H7 (cell line): ENCODE results near the gene AP3S1. TPM values are rescaled to one million over a fixed set of nuclear protein-coding genes. Genes with fewer than 3 reads are reported as not detected.

Experiments
- DNase-seq: peaks from one replicate; pipeline ENCODE4 v3.0.0; 2012
- H3K27me3 ChIP-seq: 2 replicates; pipeline ENCODE4 v1.6.0; 2011; ENCODE audit warnings: mild to moderate bottlenecking, low read length; ENCODE audit not compliant: control insufficient read depth, insufficient read depth
- H3K36me3 ChIP-seq: replicated peaks from 2 replicates; pipeline ENCODE4 v1.5.1; 2011; ENCODE audit warnings: low read length; ENCODE audit not compliant: control insufficient read depth, insufficient read depth
- H3K4me3 ChIP-seq: 2 replicates; pipeline ENCODE4 v1.5.1; 2011; ENCODE audit warnings: low read depth, mild to moderate bottlenecking, control low read depth, low read length, moderate library complexity; ENCODE audit not compliant: insufficient read depth
- total RNA-seq: library from RNA; depleted of rRNA; stranded (reverse); fragments of >200 nt; shearing (Covaris generic); gene quantifications from 2 replicates; pipeline ENCODE4 v1.2.3, GENCODE V29; 2014

AP3S1 gene
- total RNA-seq, 1 experiment from 2014 or later, result 40.6 TPM

DNA sequence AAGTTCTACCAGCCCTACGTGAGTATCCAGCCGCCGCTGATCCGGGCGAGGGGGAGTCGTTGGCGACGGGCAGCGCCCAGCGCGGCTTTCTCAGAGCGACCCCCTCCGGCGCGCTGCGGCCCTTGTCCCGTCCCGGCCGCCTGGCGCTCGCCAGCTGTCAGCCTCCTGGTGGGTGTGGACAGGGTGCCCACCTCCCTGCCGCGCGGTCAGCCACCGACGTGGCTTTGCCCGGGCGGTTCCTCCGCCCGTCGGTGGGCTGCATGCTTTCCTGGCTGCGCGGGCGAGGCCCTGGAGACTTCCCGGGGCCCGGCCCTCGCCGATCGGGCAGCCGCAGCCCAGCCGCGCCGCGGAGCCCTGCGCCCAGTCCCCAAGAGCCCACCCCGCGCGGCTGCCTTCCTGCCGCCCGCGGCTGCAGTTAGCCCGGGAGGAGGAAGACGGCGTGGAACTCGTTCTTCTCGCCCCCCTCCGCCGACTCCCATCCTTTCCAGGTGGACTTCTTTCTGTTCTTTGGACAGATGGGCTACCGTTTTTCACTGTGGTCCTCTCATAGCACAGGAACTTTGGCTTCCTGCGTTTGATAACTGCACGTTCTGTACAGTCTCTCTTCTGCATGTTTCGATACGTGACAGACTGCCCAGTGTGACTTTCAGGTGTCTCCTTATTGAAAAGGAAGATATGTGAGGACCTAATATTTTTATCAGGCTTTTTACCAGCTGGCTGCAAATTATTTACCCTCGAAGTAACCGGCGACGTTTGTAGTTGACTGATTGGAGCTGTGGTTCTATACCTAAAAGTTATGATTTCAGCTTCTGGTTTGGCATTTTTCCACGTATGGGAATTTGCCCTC, 577 bp downstream of the AP3S1 start:
- no peak for DNase-seq
- Histone ChIP-seq H3K27me3 (0 out of 2 replicates have a peak, but pooled peaks cover 2% of the 10 kb centered on the region), H3K36me3 (no peaks in the 10 kb centered on the region), H3K4me3 (peak overlapping the region; percentile 81)

DNA sequence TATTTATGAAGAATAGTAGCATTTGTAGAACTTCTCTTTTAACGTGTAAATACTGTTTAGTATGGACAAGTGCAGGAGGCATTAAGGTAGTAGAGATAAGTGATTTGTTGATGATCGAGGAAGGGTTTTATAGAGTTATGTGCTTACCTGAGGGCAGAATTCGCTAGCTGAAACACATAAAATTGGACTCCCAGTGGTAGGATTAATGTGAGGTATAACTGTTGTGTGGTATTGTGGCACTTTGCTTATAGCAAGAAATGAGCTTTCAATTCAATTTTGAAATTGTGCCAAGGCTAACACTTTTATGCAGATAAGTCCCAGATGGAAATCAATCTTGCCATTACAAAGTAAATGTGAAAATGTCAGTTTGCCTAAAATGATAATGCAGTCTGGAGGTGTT, 1.2 kb downstream of the AP3S1 start:
- DNase-seq, result no peak
- Histone ChIP-seq H3K4me3 (no peak overlapping the region), H3K27me3 (0 out of 2 replicates have a peak, but pooled peaks cover 2% of the 10 kb centered on the region), H3K36me3 (no peaks in the 10 kb centered on the region)

DNA sequence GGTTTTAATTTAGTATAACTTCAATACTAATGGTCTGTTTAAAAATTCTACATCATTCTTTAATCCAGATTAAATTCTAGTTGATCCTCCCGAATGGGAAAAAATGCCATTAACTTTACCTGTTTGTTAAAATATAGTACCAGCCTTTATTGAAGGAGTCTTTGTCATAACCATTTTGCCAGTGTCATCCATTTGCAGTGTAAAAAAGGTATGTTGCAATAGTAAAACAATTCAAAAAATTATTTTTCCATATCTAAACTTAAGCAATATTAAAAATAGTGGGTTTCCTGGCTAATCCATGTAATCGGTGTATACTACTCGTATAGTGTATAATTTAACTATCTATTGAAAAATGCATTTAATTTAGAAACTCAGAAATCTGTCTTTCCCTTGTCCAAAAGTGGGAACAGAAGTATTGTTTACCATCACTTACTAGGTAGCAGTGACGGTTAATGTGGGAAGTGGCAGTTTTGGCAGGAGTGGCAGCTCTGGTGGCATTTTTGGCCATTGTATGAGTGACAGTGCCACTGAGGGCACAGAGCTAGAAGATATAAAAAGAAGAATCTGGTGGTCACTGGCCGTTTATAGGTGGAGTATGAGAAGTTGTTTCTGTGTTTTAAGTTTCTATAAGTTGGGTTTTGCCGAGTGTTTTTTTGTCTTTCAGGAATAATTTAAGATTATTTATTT, 1.9 kb downstream of the AP3S1 start:
- Histone ChIP-seq H3K4me3 (no peak overlapping the region), H3K27me3 (0 out of 2 replicates have a peak, but pooled peaks cover 2% of the 10 kb centered on the region), H3K36me3 (no peaks in the 10 kb centered on the region)
- no peak for DNase-seq

DNA sequence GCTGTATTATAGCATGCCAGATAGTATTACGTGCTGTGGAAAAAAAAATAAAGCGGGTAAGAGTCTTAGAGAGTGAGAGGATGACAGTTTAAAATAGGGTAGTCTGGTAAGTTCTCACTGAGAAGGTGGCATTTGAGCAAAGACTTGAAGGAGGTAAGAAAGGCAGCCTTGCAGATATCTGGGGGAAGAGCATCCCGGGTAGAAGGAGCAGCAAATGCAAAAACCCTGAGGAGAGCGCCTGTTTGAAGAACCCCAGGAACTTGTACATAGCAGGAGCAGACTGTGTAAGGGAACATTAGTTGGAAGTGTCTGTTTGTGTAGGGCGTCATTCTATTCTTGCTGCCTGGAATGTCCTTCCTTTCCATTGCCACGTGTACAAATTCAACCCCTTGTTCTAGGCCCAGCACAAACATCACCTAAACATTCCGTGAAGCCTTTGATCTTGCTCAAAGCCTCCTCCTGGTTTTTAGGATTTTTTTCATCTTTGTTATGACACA, 2.6 kb downstream of the AP3S1 start:
- Histone ChIP-seq H3K4me3 (no peak overlapping the region), H3K27me3 (0 out of 2 replicates have a peak, but pooled peaks cover 2% of the 10 kb centered on the region), H3K36me3 (no peaks in the 10 kb centered on the region)
- no peak for DNase-seq

DNA sequence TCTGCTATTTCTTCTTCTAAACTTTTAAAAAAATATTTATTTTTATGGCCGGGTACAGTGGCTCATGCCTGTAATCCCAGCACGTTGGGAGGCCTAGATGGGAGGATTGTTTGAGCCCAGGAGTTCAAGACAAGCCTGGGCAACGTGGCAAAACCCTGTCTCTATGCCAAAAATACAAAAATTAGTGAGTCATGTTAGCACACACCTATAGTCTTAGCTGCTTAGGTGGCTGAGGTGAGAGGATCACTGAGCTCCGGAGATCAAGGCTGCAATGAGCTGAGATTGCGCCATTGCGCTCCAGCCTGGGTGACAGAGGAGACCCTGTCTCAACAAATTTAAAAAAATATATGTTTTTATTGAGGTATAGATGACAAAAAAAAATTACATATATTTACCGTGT, 5.6 kb downstream of the AP3S1 start:
- Histone ChIP-seq H3K36me3 (no peaks in the 10 kb centered on the region), H3K27me3 (0 out of 2 replicates have a peak, but pooled peaks cover 2% of the 10 kb centered on the region), H3K4me3 (no peak overlapping the region)
- DNase-seq, result no peak

DNA sequence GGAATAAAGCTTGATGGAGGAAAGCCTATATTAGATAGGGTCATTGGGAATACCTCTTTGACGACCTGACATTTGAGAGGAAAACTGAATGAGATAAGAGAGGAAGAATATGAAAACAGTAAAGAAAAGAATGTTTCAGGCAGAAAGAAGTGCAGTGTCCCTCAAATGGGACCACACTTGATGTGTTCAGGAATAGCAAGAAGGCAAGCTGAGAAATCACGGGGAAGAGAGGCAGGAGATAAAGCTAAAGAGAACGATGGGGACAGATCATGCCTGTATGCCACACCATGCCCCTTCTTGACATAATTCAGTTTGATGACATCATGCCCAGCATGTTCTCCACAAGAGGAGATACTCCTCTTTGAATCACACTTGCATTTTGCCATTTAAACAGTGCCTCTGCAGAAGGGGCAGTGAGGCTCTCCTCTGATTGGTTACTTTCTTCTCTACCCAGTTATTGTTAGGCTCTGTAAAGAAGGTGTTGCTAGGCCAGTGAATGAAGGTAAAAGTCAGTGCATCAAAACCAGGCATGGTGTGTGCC, 7.6 kb downstream of the AP3S1 start:
- no peaks in the 10 kb centered on the region for H3K36me3 ChIP-seq
- no peak for DNase-seq
- no peaks in the 10 kb centered on the region for H3K27me3 ChIP-seq
- no peak overlapping the region for H3K4me3 ChIP-seq

DNA sequence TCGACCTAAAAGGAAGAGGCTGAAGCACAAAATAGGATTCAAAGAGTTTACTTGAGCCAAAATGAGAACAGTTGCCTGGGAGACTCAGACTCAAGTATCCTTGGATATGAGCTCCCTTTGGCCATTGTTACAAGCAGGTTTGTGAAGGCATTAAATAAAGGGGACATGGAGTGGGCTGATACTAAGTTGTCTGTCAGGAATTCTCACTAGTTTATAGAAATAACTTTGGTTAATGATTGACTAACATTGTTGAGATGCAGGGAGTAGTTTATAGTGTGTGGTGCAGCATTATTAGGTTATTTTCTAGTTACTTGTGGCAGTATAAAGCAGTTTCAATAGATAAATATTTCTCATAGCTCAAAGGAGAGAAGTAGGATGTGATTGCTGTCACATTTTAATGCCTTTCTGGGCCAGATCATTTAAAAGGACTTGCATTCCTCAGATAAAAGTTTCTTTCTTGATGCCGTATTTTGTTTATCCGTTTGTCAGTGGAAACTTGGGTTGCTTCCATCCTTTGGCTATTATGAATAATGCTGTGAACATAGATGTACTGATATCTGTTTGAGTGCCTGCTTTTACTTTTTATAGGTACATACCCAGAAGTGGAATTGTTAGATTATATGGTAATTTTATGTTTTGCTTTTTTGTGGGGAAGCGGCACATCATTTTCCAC, 9.1 kb downstream of the AP3S1 start:
- Histone ChIP-seq H3K4me3 (no peak overlapping the region), H3K27me3 (no peaks in the 10 kb centered on the region), H3K36me3 (no peaks in the 10 kb centered on the region)
- DNase-seq, result no peak

DNA sequence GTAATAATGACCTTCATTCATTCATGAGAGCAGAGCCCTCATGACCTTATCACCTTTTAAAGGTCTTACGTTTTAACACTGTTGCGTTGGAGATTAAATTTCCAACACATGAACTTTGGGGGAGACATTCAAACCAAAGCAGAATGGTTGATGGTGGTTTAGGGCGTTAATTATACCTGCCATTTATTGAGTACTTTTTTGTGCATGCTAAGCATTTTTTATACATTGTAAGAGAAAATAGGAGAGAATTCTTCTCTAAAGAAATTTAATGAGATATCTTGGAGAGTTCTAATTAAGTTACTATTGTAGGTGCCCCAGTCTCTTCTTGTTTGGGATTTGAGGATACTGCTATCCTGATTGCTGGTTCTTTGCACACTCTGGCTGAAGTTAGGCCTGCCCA, 12.4 kb downstream of the AP3S1 start:
- no peaks in the 10 kb centered on the region for H3K27me3 ChIP-seq
- no peak for DNase-seq
- no peaks in the 10 kb centered on the region for H3K36me3 ChIP-seq
- no peak overlapping the region for H3K4me3 ChIP-seq

DNA sequence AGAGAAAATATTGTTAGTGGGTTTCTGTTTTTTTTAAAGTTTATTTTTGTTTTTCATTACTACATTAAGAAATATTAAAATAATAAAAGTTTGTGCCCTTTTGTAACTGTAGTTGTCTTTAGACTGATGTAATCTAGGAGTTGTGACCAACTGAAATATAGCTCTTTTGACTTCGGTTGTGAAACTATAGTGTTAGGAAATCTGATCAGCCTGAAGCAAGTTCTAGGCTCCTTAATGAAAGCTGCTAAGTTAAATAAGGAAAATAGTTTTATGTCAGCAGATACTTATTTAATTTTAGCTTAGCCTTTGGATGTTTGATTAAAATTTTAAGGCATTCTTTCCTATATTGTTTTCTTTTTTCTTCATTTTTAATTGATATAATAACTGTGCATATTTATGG, 14.2 kb downstream of the AP3S1 start:
- no peak for DNase-seq
- no peaks in the 10 kb centered on the region for H3K36me3 ChIP-seq
- no peaks in the 10 kb centered on the region for H3K27me3 ChIP-seq
- no peak overlapping the region for H3K4me3 ChIP-seq

DNA sequence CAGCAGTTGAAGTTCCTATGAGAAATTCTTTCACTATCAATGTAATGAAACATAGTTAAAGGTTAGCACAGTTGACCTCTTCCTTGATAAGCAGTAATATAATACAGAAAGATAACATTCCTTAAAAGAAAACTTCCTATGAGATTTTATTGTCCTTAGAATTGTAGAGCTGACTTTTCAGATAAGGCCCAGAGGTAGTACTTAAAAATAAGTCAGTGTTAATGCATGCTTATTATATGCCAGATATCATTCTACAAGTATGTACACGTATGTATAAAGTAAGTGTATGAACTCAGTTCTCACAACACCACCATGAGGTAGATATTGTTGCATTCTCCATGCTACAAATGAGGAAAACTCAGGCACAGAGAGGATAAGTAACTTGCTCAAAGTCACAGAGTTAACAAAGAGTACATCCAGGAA, 15.3 kb downstream of the AP3S1 start:
- Histone ChIP-seq H3K27me3 (no peaks in the 10 kb centered on the region), H3K36me3 (no peaks in the 10 kb centered on the region), H3K4me3 (no peak overlapping the region)
- no peak for DNase-seq

DNA sequence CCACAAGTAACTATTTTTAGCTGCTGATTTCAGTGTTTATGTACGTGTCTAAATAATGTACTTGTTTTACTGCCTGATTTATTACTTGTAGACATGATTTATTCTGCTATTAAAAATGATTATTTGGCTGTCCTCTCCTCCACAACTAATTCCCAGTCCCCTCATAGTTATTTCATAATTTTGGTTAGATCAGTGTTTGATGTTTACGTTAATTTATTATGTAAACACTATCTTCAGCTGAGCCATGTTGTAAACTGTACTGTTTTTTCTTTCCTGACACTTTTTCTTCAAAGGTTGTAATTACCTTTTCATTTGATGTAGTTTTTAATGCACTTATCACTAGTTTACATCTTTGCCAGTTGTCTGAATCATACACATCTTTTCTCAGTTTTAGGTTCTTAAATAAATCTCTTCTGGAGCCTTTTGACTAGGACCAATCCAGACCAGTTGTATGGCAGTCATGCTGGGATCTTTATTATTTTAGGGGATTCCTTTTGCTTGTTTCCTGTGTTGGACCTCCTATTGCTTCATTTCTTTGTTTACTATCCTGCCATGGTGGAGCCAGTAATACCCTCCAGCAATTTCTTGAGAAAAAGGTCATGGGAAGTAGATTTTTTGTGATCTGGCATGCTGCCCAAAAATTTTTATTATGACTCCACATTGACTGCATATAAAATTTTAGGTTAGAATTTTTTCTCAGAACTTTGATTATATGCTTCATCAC, 16.1 kb downstream of the AP3S1 start:
- no peak for DNase-seq
- no peak overlapping the region for H3K4me3 ChIP-seq

DNA sequence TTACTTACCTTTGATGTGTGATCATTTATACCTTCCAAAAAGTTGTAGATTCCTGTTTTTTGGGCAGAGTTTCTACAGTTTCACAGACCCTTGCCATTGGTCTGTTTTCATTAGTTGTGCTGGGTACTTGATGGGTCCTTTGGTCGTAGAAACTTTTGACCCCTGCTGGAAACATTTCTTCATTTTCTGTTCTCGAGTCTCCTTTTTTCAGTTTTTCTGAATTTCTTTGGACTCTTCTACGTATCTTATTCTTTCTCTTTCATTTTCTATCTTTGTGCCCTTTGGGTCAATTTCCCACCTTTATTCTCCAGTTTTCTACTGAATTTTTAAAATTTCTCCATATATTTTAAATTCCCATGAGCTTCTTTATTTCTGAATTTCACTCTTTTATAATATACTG, 16.7 kb downstream of the AP3S1 start:
- Histone ChIP-seq H3K4me3 (no peak overlapping the region), H3K27me3 (no peaks in the 10 kb centered on the region), H3K36me3 (no peaks in the 10 kb centered on the region)
- no peak for DNase-seq

More for the DNA sequence above, 16.1 kb downstream of the AP3S1 start:
- Histone ChIP-seq H3K36me3 (no peaks in the 10 kb centered on the region), H3K27me3 (no peaks in the 10 kb centered on the region)

DNA sequence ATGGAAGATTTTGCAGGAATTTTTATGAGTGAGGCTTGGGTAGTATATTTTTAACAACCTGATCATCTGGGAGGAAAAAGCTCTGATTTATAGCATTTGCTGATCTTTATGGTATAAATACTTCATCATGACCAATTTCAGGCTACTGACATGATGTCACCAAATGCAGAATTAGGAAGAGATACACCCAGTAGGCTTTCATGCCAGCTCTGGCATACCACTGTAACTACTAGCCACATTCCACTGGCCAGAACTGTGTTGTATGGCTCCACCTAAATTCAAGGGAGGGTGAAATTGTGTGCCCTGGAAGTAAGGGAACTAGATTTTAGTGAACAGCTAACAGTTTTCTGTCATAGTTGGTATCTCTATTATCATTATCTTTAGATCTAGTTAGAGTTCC, 17.6 kb downstream of the AP3S1 start:
- Histone ChIP-seq H3K4me3 (no peak overlapping the region), H3K36me3 (no peaks in the 10 kb centered on the region), H3K27me3 (no peaks in the 10 kb centered on the region)
- DNase-seq, result no peak

DNA sequence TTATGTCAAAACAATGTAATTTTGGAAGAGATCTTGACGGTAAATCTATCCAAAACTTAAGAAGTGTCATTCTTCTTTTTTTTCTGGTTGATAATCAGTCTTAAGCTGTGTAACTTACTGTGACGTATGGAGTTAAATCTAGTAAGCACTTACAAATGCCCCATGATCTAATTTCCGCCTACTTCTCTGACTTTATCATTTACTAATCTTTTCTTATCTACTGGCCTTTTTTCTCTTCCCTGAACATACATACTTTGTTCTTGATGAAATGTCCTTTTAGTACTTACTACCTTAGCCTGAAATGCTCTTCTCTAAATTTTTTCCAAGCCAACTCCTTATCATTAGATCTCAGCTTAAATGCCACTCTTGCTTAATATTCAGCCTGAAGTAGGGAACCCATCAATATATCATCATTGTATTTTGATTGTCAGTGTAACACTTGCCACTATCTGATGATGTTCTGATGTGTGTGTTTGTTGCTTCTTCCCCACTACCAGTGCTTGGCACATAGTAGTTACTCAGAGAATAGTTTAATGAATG, 27.6 kb downstream of the AP3S1 start:
- DNase-seq, result no peak
- H3K36me3 ChIP-seq, result no peaks in the 10 kb centered on the region
- no peak overlapping the region for H3K4me3 ChIP-seq
- no peaks in the 10 kb centered on the region for H3K27me3 ChIP-seq
